Large intestine (tissue), 12 donors: ENCODE results near the gene SMAGP. TPM values are rescaled to one million over a fixed set of nuclear protein-coding genes. Genes with fewer than 3 reads are reported as not detected.
"Not testable (repeated sequence)": the region's sequence is repeated elsewhere in the genome, so short reads cannot be mapped to it uniquely, and the experiment has no call there.

Source experiments
- DNase-seq, 2 donors: peaks; one replicate each; pipeline versions ENCODE4 v3.0.0 to v3.0.0-alpha.2; 2013
- H3K27ac ChIP-seq: one replicate; pipeline ENCODE4 v1.5.1; 2013; ENCODE audit warnings: low read length
- H3K27me3 ChIP-seq: 2 replicates; pipeline ENCODE4 v1.6.1; 2013; ENCODE audit warnings: low read length; ENCODE audit not compliant: control insufficient read depth, insufficient read depth
- H3K36me3 ChIP-seq: 2 replicates; pipeline ENCODE4 v1.6.1; 2013; ENCODE audit warnings: low read length; ENCODE audit not compliant: control insufficient read depth, insufficient read depth
- H3K4me1 ChIP-seq: one replicate; pipeline ENCODE4 v1.6.1; 2013; ENCODE audit warnings: low read length; ENCODE audit not compliant: control insufficient read depth, insufficient read depth
- H3K4me3 ChIP-seq: one replicate; pipeline ENCODE4 v1.5.1; 2013; ENCODE audit warnings: low read length
- H3K9me3 ChIP-seq: one replicate; pipeline ENCODE4 v1.6.1; 2013; ENCODE audit warnings: mild to moderate bottlenecking, low read depth, low read length, moderate library complexity; ENCODE audit not compliant: control insufficient read depth
- WGBS: methylation state at CpG from one replicate; pipeline ENCODE4 v1.1.5; 2013; ENCODE audit warnings: low lambda C conversion rate; ENCODE audit not compliant: insufficient coverage; 5-methylcytosine and 5-hydroxymethylcytosine counted together
- long read RNA-seq, 11 donors: transcript quantifications; one replicate each; lab custom pipeline, GENCODE V29; 2026
- polyA plus RNA-seq: library from polyadenylated mRNA; unstranded; fragments of 120-200 nt; gene quantifications from one replicate; pipeline ENCODE4 v1.2.1, GENCODE V29; 2013

The SMAGP gene
- polyA plus RNA-seq, result 25.3 TPM
- long read RNA-seq, donor 1, transcript SMAGP-205 (3 exons, 1,518 nt), result major isoform, 6 of 14 reads
- long read RNA-seq, donor 1, partial matches to known transcripts, result 0 of 14 reads
- long read RNA-seq, donor 1, other reads (novel, unspliced or antisense), result 5 of 14 reads
- long read RNA-seq, donor 2, transcript SMAGP-202 (4 exons, 1,062 nt), result minor isoform, 6 of 28 reads
- long read RNA-seq, donor 2, transcript SMAGP-205 (3 exons, 1,518 nt), result major isoform, 9 of 28 reads
- long read RNA-seq, donor 2, partial matches to known transcripts, result 0 of 28 reads
- long read RNA-seq, donor 2, other reads (novel, unspliced or antisense), result 11 of 28 reads
- long read RNA-seq, donor 3, result 0 reads
- long read RNA-seq, donor 4, partial matches to known transcripts, result 0 of 4 reads
- long read RNA-seq, donor 4, other reads (novel, unspliced or antisense), result 0 of 4 reads
- long read RNA-seq, donor 5, transcript SMAGP-202 (4 exons, 1,062 nt), result major isoform, 7 of 21 reads
- long read RNA-seq, donor 5, transcript SMAGP-203 (4 exons, 2,350 nt), result minor isoform, 6 of 21 reads
- long read RNA-seq, donor 5, transcript SMAGP-205 (3 exons, 1,518 nt), result major isoform, 7 of 21 reads
- long read RNA-seq, donor 5, partial matches to known transcripts, result 0 of 21 reads
- long read RNA-seq, donor 5, other reads (novel, unspliced or antisense), result 0 of 21 reads
- long read RNA-seq, donor 6, transcript SMAGP-205 (3 exons, 1,518 nt), result major isoform, 7 of 19 reads
- long read RNA-seq, donor 6, partial matches to known transcripts, result 0 of 19 reads
- long read RNA-seq, donor 6, other reads (novel, unspliced or antisense), result 6 of 19 reads
- long read RNA-seq, donor 7, transcript SMAGP-203 (4 exons, 2,350 nt), result major isoform, 8 of 15 reads
- long read RNA-seq, donor 7, partial matches to known transcripts, result 0 of 15 reads
- long read RNA-seq, donor 7, other reads (novel, unspliced or antisense), result 0 of 15 reads
- long read RNA-seq, donor 8, transcript SMAGP-203 (4 exons, 2,350 nt), result major isoform, 7 of 11 reads
- long read RNA-seq, donor 8, partial matches to known transcripts, result 0 of 11 reads
- long read RNA-seq, donor 8, other reads (novel, unspliced or antisense), result 0 of 11 reads
- long read RNA-seq, donor 9, transcript SMAGP-205 (3 exons, 1,518 nt), result major isoform, 8 of 28 reads
- long read RNA-seq, donor 9, transcript SMAGP-203 (4 exons, 2,350 nt), result minor isoform, 6 of 28 reads
- long read RNA-seq, donor 9, partial matches to known transcripts, result 11 of 28 reads
- long read RNA-seq, donor 9, other reads (novel, unspliced or antisense), result 0 of 28 reads
- long read RNA-seq, donor 10, transcript SMAGP-202 (4 exons, 1,062 nt), result minor isoform, 6 of 19 reads
- long read RNA-seq, donor 10, transcript SMAGP-203 (4 exons, 2,350 nt), result major isoform, 9 of 19 reads
- long read RNA-seq, donor 10, partial matches to known transcripts, result 0 of 19 reads
- long read RNA-seq, donor 10, other reads (novel, unspliced or antisense), result 0 of 19 reads
- long read RNA-seq, donor 11, partial matches to known transcripts, result 0 of 6 reads
- long read RNA-seq, donor 11, other reads (novel, unspliced or antisense), result 0 of 6 reads

- Histone ChIP-seq H3K4me1 (peaks cover 14% of the 10 kb centered on the region), H3K4me3 (peak within 1 kb of the TSS; percentile 70), H3K27me3 (peaks cover 2% of the 10 kb centered on the region), H3K9me3 (no peaks in the 10 kb centered on the region), H3K36me3 (no peaks in the 10 kb centered on the region), H3K27ac (peak within 1 kb of the TSS; percentile 97)
- WGBS, result no CpG with 5 or more reads among the region's 83 CpGs
- peak; percentile 78 to 91 for DNase-seq
These were observed at the start of gene SMAGP for GRCh38 chr12:51270067-51270950. TSS of gene SMAGP (minus strand) at chr12:51270415. CDS start at chr12:51269278, 1,137 bp downstream.

- Histone ChIP-seq H3K27me3 (no peaks in the 10 kb centered on the region), H3K4me1 (no peaks in the 10 kb centered on the region), H3K9me3 (no peaks in the 10 kb centered on the region), H3K27ac (no peak overlapping the region), H3K4me3 (no peak overlapping the region), H3K36me3 (no peaks in the 10 kb centered on the region)
- no CpG with 5 or more reads among the region's 3 CpGs for WGBS
- DNase-seq, result no peak
These were observed 48.8 kb upstream of the SMAGP start for GRCh38 chr12:51318846-51319599.

GRCh38 chr12:51318057-51318806, 48.0 kb upstream of the SMAGP start:
- H3K9me3 ChIP-seq, H3K27me3 ChIP-seq, H3K36me3 ChIP-seq, H3K4me1 ChIP-seq, H3K4me3 ChIP-seq, DNase-seq, H3K27ac ChIP-seq: not testable (repeated sequence)
- 24% methylated on average over 2 of the region's 8 CpGs for WGBS

GRCh38 chr12:51311389-51311788, 41.2 kb upstream of the SMAGP start:
- H3K27me3 ChIP-seq, result no peaks in the 10 kb centered on the region
- H3K4me3 ChIP-seq, result no peak overlapping the region
- H3K4me1 ChIP-seq, result peaks cover 7% of the 10 kb centered on the region
- no CpG with 5 or more reads among the region's 1 CpG for WGBS
- H3K27ac ChIP-seq, result no peak overlapping the region
- DNase-seq, result no peak
- no peaks in the 10 kb centered on the region for H3K9me3 ChIP-seq
- no peaks in the 10 kb centered on the region for H3K36me3 ChIP-seq

- no peaks in the 10 kb centered on the region for H3K9me3 ChIP-seq
- DNase-seq, result peak; percentile 57 to 78
- H3K4me1 ChIP-seq, result peaks cover 7% of the 10 kb centered on the region
- 100% methylated on average over 1 of the region's 6 CpGs for WGBS
- H3K36me3 ChIP-seq, result no peaks in the 10 kb centered on the region
- no peaks in the 10 kb centered on the region for H3K27me3 ChIP-seq
- peak overlapping the region; percentile 19 for H3K27ac ChIP-seq
- no peak overlapping the region for H3K4me3 ChIP-seq
These were observed 37.7 kb upstream of the SMAGP start for GRCh38 chr12:51307655-51308593.

- DNase-seq, result no peak
- no peaks in the 10 kb centered on the region for H3K36me3 ChIP-seq
- peaks cover 7% of the 10 kb centered on the region for H3K4me1 ChIP-seq
- no peaks in the 10 kb centered on the region for H3K27me3 ChIP-seq
- WGBS, result no CpG with 5 or more reads among the region's 5 CpGs
- H3K4me3 ChIP-seq, result no peak overlapping the region
- H3K9me3 ChIP-seq, result no peaks in the 10 kb centered on the region
- H3K27ac ChIP-seq, result no peak overlapping the region
These were observed 36.3 kb upstream of the SMAGP start for GRCh38 chr12:51306507-51306906.

- not testable (repeated sequence) for H3K4me1 ChIP-seq, H3K36me3 ChIP-seq, H3K4me3 ChIP-seq, H3K27me3 ChIP-seq, H3K27ac ChIP-seq, DNase-seq, H3K9me3 ChIP-seq
- WGBS, result 100% methylated on average over 1 of the region's 10 CpGs
These were observed 30.6 kb upstream of the SMAGP start for GRCh38 chr12:51300768-51301167.

- no peaks in the 10 kb centered on the region for H3K4me1 ChIP-seq
- no peak overlapping the region for H3K27ac ChIP-seq
- no CpG with 5 or more reads among the region's 5 CpGs for WGBS
- no peaks in the 10 kb centered on the region for H3K36me3 ChIP-seq
- H3K4me3 ChIP-seq, result no peak overlapping the region
- H3K9me3 ChIP-seq, result no peaks in the 10 kb centered on the region
- DNase-seq, result no peak
- H3K27me3 ChIP-seq, result no peaks in the 10 kb centered on the region
These were observed 25.4 kb upstream of the SMAGP start for GRCh38 chr12:51295651-51296050.
